Liver (tissue), 9 donors: ENCODE data around the gene CTNNAL1. TPM values are rescaled to one million over a fixed set of nuclear protein-coding genes. Genes with fewer than 3 reads are reported as not detected.

Experiments used
- DNase-seq: peaks from one replicate; pipeline ENCODE4 v3.0.0-alpha.2; 2017; ENCODE audit warnings: low spot score
- H3K27ac ChIP-seq, 2 donors: one replicate each; pipeline ENCODE4 v1.7.0; 2013; ENCODE audit warnings: inconsistent platforms in 2 of 2, low read length in 2 of 2, control low read depth in 1 of 2, low read depth in 1 of 2, mild to moderate bottlenecking in 1 of 2
- H3K27me3 ChIP-seq, 4 donors: one replicate each; pipeline versions ENCODE4 v1.6.1 to v1.7.0; 2013; ENCODE audit warnings: low read length in 3 of 4, inconsistent platforms in 1 of 4, mild to moderate bottlenecking in 1 of 4, moderate library complexity in 1 of 4; ENCODE audit not compliant: control insufficient read depth in 4 of 4, insufficient read depth in 4 of 4
- H3K36me3 ChIP-seq, 4 donors: one replicate each; pipeline versions ENCODE4 v1.6.1 to v1.7.0; 2013; ENCODE audit warnings: low read length in 3 of 4, mild to moderate bottlenecking in 3 of 4, low read depth in 1 of 4, moderate library complexity in 1 of 4; ENCODE audit not compliant: control insufficient read depth in 4 of 4, insufficient read depth in 3 of 4
- H3K4me1 ChIP-seq, 4 donors: one replicate each; pipeline versions ENCODE4 v1.6.1 to v1.7.0; 2013; ENCODE audit warnings: low read length in 3 of 4, mild to moderate bottlenecking in 3 of 4, moderate library complexity in 1 of 4; ENCODE audit not compliant: control insufficient read depth in 4 of 4, insufficient read depth in 4 of 4
- H3K4me3 ChIP-seq, 3 donors: one replicate each; pipeline versions ENCODE4 v1.6.1 to v1.7.0; 2013; ENCODE audit warnings: low read length in 3 of 3, control low read depth in 1 of 3, low read depth in 1 of 3, mild to moderate bottlenecking in 1 of 3
- H3K9ac ChIP-seq, 2 donors: one replicate each; pipeline ENCODE4 v1.7.0; 2013; ENCODE audit warnings: low read length in 2 of 2, mild to moderate bottlenecking in 2 of 2, moderate library complexity in 2 of 2, control low read depth in 1 of 2, low read depth in 1 of 2
- H3K9me3 ChIP-seq, 4 donors: one replicate each; pipeline versions ENCODE4 v1.6.1 to v1.7.0; 2013; ENCODE audit warnings: low read length in 3 of 4; ENCODE audit not compliant: control insufficient read depth in 4 of 4
- ATF3 ChIP-seq: IDR thresholded peaks from 2 replicates; pipeline ENCODE4 v1.6.1; 2016; ENCODE audit warnings: antibody characterized with exemption
- CTCF ChIP-seq: fragments of 150-350 bp; IDR thresholded peaks from 2 replicates; pipeline ENCODE4 v1.5.1; 2017; ENCODE audit warnings: improper control_type of control experiment, low read depth, low read length; ENCODE audit not compliant: missing input control
- EGR1 ChIP-seq, 2 donors: IDR thresholded peaks; 2 replicates each; pipeline ENCODE4 v1.6.1; 2016 to 2018; ENCODE audit warnings: antibody characterized with exemption in 2 of 2, low read depth in 2 of 2
- FOXA1 ChIP-seq: IDR thresholded peaks from 2 replicates; pipeline ENCODE4 v1.6.1; 2016; ENCODE audit warnings: antibody characterized with exemption
- FOXA2 ChIP-seq: IDR thresholded peaks from 2 replicates; pipeline ENCODE4 v1.6.1; 2016; ENCODE audit warnings: antibody characterized with exemption
- GABPA ChIP-seq, 2 donors: IDR thresholded peaks in 1 of 2; conservative IDR thresholded peaks in 1 of 2; 2 replicates each; pipeline ENCODE4 v1.6.1; 2016; ENCODE audit warnings: antibody characterized with exemption in 2 of 2, mild to moderate bottlenecking in 1 of 2, moderate library complexity in 1 of 2
- HNF4A ChIP-seq, 2 donors: conservative IDR thresholded peaks; 2 replicates each; pipeline ENCODE4 v1.6.1; 2016; ENCODE audit warnings: antibody characterized with exemption in 2 of 2, mild to moderate bottlenecking in 2 of 2
- HNF4G ChIP-seq: IDR thresholded peaks from 2 replicates; pipeline ENCODE4 v1.6.1; 2016; ENCODE audit warnings: antibody characterized with exemption
- JUND ChIP-seq, 2 donors: IDR thresholded peaks; 2 replicates each; pipeline ENCODE4 v1.6.1; 2016; ENCODE audit warnings: antibody characterized with exemption in 2 of 2
- MAX ChIP-seq: IDR thresholded peaks from 2 replicates; pipeline ENCODE4 v1.6.1; 2016; ENCODE audit warnings: antibody characterized with exemption
- NR2F2 ChIP-seq: IDR thresholded peaks from 2 replicates; pipeline ENCODE4 v1.6.1; 2016; ENCODE audit warnings: antibody characterized with exemption
- REST ChIP-seq: IDR thresholded peaks from 2 replicates; pipeline ENCODE4 v1.6.1; 2016; ENCODE audit warnings: antibody characterized with exemption, mild to moderate bottlenecking
- SP1 ChIP-seq: IDR thresholded peaks from 2 replicates; pipeline ENCODE4 v1.6.1; 2018; ENCODE audit warnings: antibody characterized with exemption, mild to moderate bottlenecking
- TAF1 ChIP-seq: conservative IDR thresholded peaks from 2 replicates; pipeline ENCODE4 v1.6.1; 2016; ENCODE audit warnings: antibody characterized with exemption, mild to moderate bottlenecking
- YY1 ChIP-seq: IDR thresholded peaks from 2 replicates; pipeline ENCODE4 v1.6.1; 2016; ENCODE audit warnings: antibody characterized with exemption, mild to moderate bottlenecking
- WGBS: extraction: QIAGEN DNeasy Blood & Tissue Kit; methylation state at CpG from one replicate; pipeline ENCODE4 v1.1.7; 2013; 5-methylcytosine and 5-hydroxymethylcytosine counted together
- polyA plus RNA-seq, 2 donors: library from polyadenylated mRNA; stranded (reverse) in 1 of 2; unstranded in 1 of 2; fragments of 200-250 nt in 1 of 2; fragments of >200 nt in 1 of 2; fragmentation: Nextera tagmentation in 1 of 2; extraction: Ambion mirVana in 1 of 2; gene quantifications; one replicate each; pipeline versions ENCODE4 v1.2.1 to v1.2.3, GENCODE V29; 2013 to 2015
- total RNA-seq, 2 donors: library from RNA; depleted of rRNA; stranded (reverse); fragments of >200 nt; gene quantifications; one replicate each; pipeline ENCODE4 v1.2.3, GENCODE V29; 2014
- donor health status: healthy.
- donor health status: healthy.
- donor health status: healthy.
- donor health status: healthy.
- donor health status: healthy.

The CTNNAL1 gene
- total and polyA plus RNA-seq, 4 donors: 10.5 to 31.5 (median 18.6) TPM

- 88% methylated on average over 2 of the region's 2 CpGs for WGBS
Observed at GRCh38 chr9:109052416-109052815, 39.1 kb upstream of the CTNNAL1 start.

GRCh38 chr9:109051733-109052132 lies 38.4 kb upstream of the CTNNAL1 start:
- Histone ChIP-seq H3K4me1 (no peaks in the 10 kb centered on the region), H3K36me3 (peaks cover under 1 to 65% (median 50%) of the 10 kb centered on the region in 4 donors), H3K9ac (no peak overlapping the region), H3K27me3 (no peaks in the 10 kb centered on the region), H3K9me3 (no peaks in the 10 kb centered on the region), H3K27ac (no peak overlapping the region), H3K4me3 (no peak overlapping the region)
- 89% methylated on average over 1 of the region's 1 CpG for WGBS
- no peak for DNase-seq
- TF ChIP-seq SP1 (no peak), NR2F2 (no peak), HNF4A (conservative IDR thresholded peaks at IDR 0.05) (no peak), GABPA (IDR thresholded peaks at IDR 0.05 in 1 of 2, conservative IDR thresholded peaks at IDR 0.05 in 1 of 2) (no peak), HNF4G (no peak), FOXA2 (no peak), TAF1 (no peak), FOXA1 (no peak), YY1 (no peak), CTCF (no peak), JUND (IDR thresholded peaks at IDR 0.05) (no peak), MAX (no peak), ATF3 (no peak)

More at GRCh38 chr9:109052416-109052815, 39.1 kb upstream of the CTNNAL1 start:
- Histone ChIP-seq H3K9ac (no peak overlapping the region), H3K4me1 (no peaks in the 10 kb centered on the region), H3K27ac (no peak overlapping the region), H3K36me3 (peaks cover 1 to 66% (median 52%) of the 10 kb centered on the region in 4 donors), H3K27me3 (no peaks in the 10 kb centered on the region), H3K4me3 (no peak overlapping the region), H3K9me3 (no peaks in the 10 kb centered on the region)
- TF ChIP-seq REST (no peak), EGR1 (IDR thresholded peaks at IDR 0.05; ENCODE audit: low read depth in 2 of 2) (no peak), ATF3 (no peak), HNF4G (no peak), TAF1 (no peak), CTCF (no peak), MAX (no peak)
- DNase-seq: no peak
